CD4-positive, alpha-beta T cell treated with Interleukin-10 for 1 hour (primary cell): ENCODE measurements around the gene SHPK.

ENCODE experiments used
- DNase-seq: peaks from one replicate; pipeline ENCODE4 v3.0.0-alpha.2; 2020

Gene SHPK

GRCh38 chr17:3626831-3627768 lies 8.9 kb downstream of the SHPK start:
- DNase-seq = no peak

- no peak for DNase-seq
These were observed 13.0 kb downstream of the SHPK start for GRCh38 chr17:3622977-3623594.

GRCh38 chr17:3621146-3621720 lies 14.8 kb downstream of the SHPK start:
- no peak for DNase-seq

- DNase-seq = no peak
These were observed 20.7 kb downstream of the SHPK start for GRCh38 chr17:3615160-3615870.

- DNase-seq = no peak
These were observed 22.9 kb downstream of the SHPK start for GRCh38 chr17:3613124-3613523.

GRCh38 chr17:3610523-3610922 lies 25.5 kb downstream of the SHPK start:
- no peak for DNase-seq

- no peak for DNase-seq
These were observed 26.4 kb downstream of the SHPK start for GRCh38 chr17:3609689-3610088.

- no peak for DNase-seq
These were observed 32.2 kb downstream of the SHPK start for GRCh38 chr17:3603870-3604259.

- no peak for DNase-seq
These were observed 32.8 kb downstream of the SHPK start for GRCh38 chr17:3603119-3603869.

GRCh38 chr17:3602499-3602898 lies 33.6 kb downstream of the SHPK start:
- DNase-seq = peak; percentile 20

- DNase-seq = no peak
These were observed 35.4 kb downstream of the SHPK start for GRCh38 chr17:3600529-3601205.

- no peak for DNase-seq
These were observed 38.0 kb downstream of the SHPK start for GRCh38 chr17:3598078-3598477.

GRCh38 chr17:3596804-3597464 lies 39.1 kb downstream of the SHPK start:
- no peak for DNase-seq

- no peak for DNase-seq
These were observed 41.1 kb downstream of the SHPK start for GRCh38 chr17:3594976-3595375.

- DNase-seq = no peak
These were observed 41.8 kb downstream of the SHPK start for GRCh38 chr17:3594051-3594800.

GRCh38 chr17:3593384-3593783 lies 42.7 kb downstream of the SHPK start:
- no peak for DNase-seq

GRCh38 chr17:3592216-3592860 lies 43.7 kb downstream of the SHPK start:
- no peak for DNase-seq

GRCh38 chr17:3590768-3591167 lies 45.3 kb downstream of the SHPK start:
- DNase-seq = no peak

- no peak for DNase-seq
These were observed 45.8 kb downstream of the SHPK start for GRCh38 chr17:3590231-3590630.

GRCh38 chr17:3589784-3590183 lies 46.3 kb downstream of the SHPK start:
- DNase-seq = no peak
